GM12872 (cell line): ENCODE data around the gene ZSWIM4.
A peak's percentile ranks its signal among the peaks of the same experiment; 100 is the strongest.

Experiments used
- TF ChIP-seq, protein P1 (sequence below): IDR thresholded peaks from 3 replicates; pipeline ENCODE4 v1.5.1; 2011; ENCODE audit warnings: low read depth, mild to moderate bottlenecking, low read length, moderate library complexity; ENCODE audit not compliant: insufficient read depth

The ZSWIM4 gene

DNA sequence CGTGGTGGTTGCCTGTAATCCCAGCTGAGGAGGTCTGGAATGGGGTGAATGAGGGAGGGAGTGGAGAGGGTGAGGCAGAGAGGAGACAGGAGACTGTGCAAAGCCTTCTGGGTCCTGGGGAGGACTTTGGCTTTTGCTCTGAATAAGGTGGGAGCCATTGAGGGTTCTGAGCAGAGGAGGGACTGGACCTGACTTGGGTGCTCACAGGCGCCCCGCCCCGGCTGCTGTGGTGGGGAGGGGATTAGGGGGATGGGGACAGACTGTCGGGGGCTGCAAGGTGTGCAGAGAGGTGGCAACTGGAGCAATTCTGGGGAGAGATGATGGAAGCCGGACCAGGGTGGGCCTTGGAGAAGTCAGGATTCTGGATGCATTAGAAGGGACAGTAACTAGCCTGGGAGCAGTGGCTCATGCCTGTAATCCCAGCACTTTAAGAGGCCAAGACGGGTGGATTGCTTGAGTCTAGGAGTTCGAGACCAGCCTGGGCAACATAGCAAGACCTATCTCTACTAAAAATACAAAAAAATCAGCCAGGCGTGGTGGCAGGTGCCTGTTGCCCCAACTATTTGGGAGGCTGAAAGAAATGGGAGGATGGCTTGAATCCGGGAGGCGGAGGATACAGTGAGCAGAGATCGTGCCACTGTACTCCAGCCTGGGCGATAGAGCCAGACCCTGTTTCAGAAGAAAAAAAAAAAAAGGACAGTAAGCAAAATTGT lies 65.6 kb downstream of the ZSWIM4 start:
- TF ChIP-seq, protein P1, sequence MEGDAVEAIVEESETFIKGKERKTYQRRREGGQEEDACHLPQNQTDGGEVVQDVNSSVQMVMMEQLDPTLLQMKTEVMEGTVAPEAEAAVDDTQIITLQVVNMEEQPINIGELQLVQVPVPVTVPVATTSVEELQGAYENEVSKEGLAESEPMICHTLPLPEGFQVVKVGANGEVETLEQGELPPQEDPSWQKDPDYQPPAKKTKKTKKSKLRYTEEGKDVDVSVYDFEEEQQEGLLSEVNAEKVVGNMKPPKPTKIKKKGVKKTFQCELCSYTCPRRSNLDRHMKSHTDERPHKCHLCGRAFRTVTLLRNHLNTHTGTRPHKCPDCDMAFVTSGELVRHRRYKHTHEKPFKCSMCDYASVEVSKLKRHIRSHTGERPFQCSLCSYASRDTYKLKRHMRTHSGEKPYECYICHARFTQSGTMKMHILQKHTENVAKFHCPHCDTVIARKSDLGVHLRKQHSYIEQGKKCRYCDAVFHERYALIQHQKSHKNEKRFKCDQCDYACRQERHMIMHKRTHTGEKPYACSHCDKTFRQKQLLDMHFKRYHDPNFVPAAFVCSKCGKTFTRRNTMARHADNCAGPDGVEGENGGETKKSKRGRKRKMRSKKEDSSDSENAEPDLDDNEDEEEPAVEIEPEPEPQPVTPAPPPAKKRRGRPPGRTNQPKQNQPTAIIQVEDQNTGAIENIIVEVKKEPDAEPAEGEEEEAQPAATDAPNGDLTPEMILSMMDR: no peak

DNA sequence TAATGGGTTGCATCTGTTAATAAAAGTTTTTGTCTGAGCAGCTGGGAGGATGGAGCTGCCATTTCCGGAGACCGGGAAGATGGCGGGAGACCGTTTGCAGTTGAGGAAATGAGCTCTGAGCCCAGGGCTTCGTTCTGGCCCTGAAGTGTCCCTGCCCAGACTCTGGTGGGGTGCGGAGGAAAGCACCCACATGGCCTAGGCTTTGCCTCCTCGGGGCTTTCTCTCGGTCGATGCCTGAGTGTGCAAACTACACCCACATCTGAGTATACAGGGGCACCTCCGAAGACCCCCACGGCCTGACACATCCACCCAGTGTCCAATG lies 66.1 kb downstream of the ZSWIM4 start:
- TF ChIP-seq, protein P1: no peak

- TF ChIP-seq, protein P1: peak; percentile 94
Measured at GRCh38 chr19:13861714-13862531, 66.7 kb downstream of the ZSWIM4 start.

GRCh38 chr19:13864046-13864666 lies 68.9 kb downstream of the ZSWIM4 start:
- TF ChIP-seq, protein P1: no peak

- TF ChIP-seq, protein P1: no peak
Measured at GRCh38 chr19:13864667-13865570, 69.7 kb downstream of the ZSWIM4 start.

DNA sequence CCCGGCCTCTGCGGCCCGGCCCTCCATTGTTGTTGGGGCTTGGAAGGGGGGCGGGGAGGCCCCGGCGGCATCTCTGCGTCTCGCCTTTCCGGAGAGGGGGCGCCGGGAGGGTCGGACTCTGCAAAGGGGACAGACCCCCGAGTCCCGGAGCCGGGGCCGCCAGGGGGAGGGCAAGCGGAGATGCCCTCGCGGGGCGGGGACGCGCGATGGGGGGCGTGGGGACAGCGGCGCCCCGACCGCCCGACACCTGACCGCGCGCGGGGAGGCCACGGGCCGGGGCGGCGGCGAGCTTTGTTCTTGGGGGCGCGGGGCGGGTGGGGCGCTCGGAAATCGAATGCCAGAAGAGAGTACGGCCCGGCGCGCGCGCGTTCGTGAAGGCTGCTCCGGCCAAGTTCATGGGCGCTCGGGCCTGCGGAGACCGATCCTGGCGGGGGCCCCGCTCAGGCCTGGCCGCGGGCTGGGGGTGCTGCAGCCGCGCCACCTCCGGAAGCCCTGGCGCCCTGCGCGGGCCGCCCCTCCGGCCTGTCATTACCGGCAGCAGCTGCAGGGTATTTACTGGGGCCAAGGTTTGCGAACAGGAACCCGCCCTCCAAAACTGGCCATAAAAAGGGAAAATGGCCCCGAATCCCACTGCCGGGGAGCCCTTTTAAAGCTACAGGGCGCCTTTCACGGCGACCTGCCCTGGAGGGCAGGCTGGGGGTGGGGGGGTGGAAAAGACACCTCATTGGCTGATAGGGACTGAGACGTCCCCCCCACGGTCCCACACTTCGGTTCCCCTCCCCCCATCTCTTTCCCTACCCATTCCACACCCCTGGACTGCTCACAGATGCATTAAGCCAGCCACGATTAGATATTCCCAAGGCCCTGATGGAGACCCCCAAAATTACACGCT lies 70.6 kb downstream of the ZSWIM4 start:
- TF ChIP-seq, protein P1: no peak
